GM10248 (cell line): ENCODE results near the gene MSL3B.

Experiments
- CTCF ChIA-PET: fragments of 300-600 bp; sonication (Branson Sonifier 250); formaldehyde crosslinking; extraction: SDS; loops from one replicate; lab custom pipeline; 2021; ENCODE audit warnings: antibody characterized with exemption; lab: Yijun Ruan, JAX
- POLR2A ChIA-PET: fragments of 350-650 bp; sonication (Branson Sonifier 250); formaldehyde crosslinking; extraction: SDS; loops from one replicate; lab custom pipeline; 2020; ENCODE audit warnings: antibody characterized with exemption; lab: Yijun Ruan, JAX
- DNase-seq: peaks from one replicate; pipeline ENCODE4 v3.0.0; 2012; ENCODE audit errors: extremely low spot score
- TF ChIP-seq, protein P1 (sequence below): IDR thresholded peaks from 2 replicates; pipeline ENCODE4 v1.5.1; 2012; ENCODE audit warnings: mild to moderate bottlenecking, low read depth; ENCODE audit errors: extremely low read depth, missing control alignments, control extremely low read depth

Gene MSL3B

DNA sequence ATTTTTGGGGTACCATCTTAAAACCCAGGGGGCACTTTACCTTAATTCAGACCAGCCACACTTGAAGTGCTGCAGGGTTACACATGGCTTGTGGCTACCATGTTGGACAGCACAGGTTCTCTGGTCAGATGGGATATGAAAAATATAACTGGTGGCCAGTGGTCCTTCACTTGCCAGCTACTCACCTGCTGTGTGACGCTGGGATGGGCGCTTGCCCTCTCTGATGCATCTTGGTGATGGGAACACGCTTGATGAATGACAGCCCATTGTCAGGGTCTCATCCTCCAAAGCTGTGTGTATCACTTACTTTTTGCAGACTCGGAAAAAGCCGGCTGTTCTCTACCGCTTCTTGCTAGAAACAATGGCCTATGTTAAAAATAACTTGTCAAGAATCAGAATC, 36.3 kb downstream of the MSL3B start:
- DNase-seq: no peak
- ChIA-PET CTCF (interaction anchor here (0.9 kb wide), 1 partner anchor 18 kb away, joined by 3 read pairs; no protein-coding TSS in a partner anchor), POLR2A (no interaction called here)
- TF ChIP-seq, protein P1, sequence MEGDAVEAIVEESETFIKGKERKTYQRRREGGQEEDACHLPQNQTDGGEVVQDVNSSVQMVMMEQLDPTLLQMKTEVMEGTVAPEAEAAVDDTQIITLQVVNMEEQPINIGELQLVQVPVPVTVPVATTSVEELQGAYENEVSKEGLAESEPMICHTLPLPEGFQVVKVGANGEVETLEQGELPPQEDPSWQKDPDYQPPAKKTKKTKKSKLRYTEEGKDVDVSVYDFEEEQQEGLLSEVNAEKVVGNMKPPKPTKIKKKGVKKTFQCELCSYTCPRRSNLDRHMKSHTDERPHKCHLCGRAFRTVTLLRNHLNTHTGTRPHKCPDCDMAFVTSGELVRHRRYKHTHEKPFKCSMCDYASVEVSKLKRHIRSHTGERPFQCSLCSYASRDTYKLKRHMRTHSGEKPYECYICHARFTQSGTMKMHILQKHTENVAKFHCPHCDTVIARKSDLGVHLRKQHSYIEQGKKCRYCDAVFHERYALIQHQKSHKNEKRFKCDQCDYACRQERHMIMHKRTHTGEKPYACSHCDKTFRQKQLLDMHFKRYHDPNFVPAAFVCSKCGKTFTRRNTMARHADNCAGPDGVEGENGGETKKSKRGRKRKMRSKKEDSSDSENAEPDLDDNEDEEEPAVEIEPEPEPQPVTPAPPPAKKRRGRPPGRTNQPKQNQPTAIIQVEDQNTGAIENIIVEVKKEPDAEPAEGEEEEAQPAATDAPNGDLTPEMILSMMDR: no peak

DNA sequence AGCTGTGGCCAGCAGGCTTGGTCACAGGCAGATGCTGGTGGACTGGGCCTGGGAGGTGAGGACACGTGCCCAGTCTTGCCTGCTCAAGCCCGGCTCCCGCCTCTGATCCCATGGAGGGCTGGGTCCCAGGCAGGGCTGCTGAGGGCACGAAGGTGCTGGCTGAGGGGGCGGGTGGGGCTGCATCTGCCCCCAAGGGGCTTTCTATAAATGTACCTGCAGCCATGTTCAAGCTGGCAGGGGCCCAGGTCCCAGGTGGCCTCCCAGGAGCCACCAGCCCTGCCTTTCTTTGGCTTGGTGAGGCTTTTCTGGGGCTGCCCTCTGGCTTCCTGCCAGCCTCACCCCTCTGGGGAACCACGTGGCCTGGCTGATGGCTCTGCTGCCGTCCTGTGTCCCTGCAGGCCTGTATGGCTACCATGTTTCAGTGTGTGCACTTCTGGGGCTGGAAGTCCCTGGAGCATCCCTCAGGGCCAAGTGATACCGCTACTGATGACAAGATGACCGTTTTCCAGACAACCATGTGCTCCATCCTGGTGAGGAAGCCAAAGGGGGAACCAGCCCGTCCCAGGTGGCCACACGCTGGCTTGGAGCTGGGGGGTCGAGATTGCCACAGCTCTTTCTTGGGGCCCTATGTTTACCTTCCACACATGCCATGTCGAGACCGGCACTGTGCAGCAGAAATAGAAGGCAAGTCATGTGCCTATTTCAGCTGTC, 37.0 kb downstream of the MSL3B start:
- CTCF ChIA-PET: no interaction called here
- DNase-seq: no peak
- POLR2A ChIA-PET: no interaction called here
- TF ChIP-seq, protein P1: no peak

DNA sequence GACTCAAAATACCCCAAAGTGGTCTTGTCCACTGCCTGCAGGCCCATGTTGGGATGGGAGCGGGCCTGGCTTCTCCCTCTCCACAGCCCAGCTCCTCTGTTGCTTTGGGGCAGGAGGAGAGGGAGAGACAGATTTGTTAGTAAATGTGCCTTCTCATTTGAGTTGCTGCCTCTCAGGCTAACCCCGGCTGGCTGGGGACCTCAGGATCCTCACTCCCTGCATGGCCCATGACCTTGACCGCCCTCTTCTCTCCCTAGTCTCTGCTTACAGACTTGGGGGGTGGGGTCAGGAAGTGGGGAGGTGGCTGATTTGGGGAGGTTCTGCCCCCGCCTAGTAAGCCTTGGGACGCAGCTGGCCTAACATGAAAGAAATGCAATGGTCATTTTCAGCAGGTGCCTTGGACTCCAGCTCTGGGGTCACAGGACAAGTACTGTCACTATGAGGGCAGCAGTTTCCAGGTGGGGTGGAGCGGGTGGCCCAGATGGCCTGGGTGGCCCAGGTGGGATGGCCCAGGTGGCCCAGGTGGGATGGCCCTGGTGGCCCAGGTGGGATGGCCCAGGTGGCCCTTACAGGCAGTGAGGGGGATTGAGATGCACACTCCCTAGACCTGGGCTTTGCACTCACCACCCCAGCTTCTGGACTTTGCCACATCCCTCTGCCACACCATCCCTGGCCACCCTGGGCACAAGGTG, 37.9 kb downstream of the MSL3B start:
- TF ChIP-seq, protein P1: no peak
- CTCF ChIA-PET: no interaction called here

DNA sequence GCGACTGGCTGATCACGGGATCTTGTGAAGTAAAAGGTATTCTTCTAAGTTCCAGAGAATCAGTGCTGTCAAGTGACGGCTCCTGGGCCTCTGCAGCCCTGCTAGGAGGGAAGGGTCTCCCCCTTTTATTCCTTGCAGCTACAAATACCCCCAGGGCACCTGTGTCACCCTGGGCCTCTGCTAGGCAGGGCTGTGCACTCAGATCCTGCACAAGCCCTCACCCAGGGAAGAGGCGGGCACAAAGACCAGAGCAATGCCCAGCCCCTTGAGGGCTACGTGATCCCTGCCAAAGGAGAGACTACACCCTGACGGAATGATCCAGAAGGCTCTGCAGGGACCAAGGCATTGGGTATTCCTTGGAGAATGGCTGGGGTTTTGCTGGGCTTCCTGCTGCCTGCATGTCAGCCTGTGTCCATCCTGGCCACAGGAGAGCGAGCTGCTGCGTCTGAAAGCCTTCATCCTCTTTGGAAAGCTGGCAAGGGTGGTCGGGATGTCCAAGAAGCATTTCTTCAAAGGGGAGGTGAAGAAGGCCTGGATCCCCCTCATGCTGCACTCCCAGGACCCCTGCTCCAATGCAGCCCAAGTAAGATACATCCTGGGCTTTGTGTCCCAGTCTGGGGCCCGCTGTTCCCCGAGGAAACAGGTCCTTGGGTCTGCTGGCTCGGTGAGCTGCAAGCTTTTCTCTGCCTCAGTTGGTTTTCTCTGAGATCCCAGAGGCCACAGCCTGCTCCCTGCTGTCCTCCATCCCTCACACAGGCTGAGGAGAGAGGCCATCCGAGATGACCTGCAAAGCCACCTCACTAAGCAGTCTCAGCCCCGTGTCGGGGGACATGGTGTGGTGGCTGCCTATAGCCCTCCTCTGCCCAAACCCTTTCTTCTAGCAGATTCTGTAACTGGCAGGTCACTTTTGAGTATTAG, 38.7 kb downstream of the MSL3B start:
- CTCF ChIA-PET: no interaction called here
- TF ChIP-seq, protein P1: no peak
- POLR2A ChIA-PET: no interaction called here
- DNase-seq: no peak

More for the DNA sequence above, 37.9 kb downstream of the MSL3B start:
- no peak for DNase-seq
- POLR2A ChIA-PET: no interaction called here

DNA sequence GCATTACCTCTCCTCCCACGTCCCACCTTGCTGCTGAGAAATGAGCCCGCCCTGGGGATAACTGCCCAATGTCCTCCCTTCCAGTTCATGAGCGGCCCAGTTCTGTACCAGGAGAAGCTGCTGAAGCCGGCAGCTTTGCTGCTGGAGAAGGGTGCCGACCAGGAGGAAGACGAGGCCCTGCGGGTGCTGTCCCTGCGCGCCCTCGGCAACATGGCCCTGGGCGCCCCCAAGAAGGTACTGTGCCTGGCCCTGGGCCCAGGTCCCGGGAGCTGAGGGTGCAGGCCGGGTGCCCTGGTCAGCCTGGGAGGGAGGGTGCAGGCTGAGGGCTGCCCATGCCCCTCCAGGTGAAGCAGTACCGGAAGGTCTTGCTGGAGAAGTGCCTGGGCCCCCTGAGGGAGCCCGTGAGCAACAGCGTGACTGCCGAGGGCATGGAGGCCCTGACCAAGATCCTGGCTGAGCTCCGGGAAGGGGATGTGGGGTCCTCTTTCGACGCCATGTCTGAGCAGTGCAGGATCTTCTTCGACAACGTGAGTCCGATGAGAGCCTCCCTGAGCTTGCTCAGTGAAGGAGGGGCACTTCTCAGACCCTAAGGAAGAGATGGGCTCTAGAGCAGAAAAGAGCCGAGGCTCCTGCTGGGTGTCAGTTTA, 39.5 kb downstream of the MSL3B start:
- TF ChIP-seq, protein P1: no peak
- POLR2A ChIA-PET: no interaction called here
- CTCF ChIA-PET: no interaction called here
- DNase-seq: no peak

DNA sequence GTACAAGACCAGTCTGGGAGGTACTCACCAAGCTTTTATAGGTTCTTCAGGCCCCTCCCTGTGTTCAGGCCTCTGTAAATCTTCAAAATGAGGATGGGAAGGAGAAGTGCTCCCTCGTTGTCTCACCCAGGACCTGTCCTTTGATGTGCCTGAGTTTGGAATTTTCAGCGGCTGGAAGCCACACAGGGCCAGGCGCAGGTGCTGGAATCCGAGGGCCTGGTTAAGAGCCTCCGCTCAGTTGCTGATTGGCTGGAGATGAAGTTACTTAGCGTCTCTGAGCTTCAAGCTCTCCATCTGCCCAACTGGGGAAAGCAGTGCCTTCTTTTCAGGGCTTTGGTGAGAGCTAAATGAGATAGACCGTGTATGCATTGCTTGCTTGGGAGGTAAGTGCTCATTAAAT, 43.8 kb downstream of the MSL3B start:
- no peak for DNase-seq
- TF ChIP-seq, protein P1: no peak
- CTCF ChIA-PET: interaction anchor here (1.4 kb wide), 1 partner anchor 34 kb away, joined by 4 read pairs; no protein-coding TSS in a partner anchor
- POLR2A ChIA-PET: no interaction called here
